Left lung (tissue), 10 donors: ENCODE data around the gene ZCCHC8. TPM values are rescaled to one million over a fixed set of nuclear protein-coding genes. Genes with fewer than 3 reads are reported as not detected.
"Not testable (repeated sequence)": the region's sequence is repeated elsewhere in the genome, so short reads cannot be mapped to it uniquely, and the experiment has no call there.

ENCODE experiments used
- ATAC-seq: fragments of 200-7000 bp; cut with Tn5 transposase; one replicate; pipeline ENCODE4 v1.9.1; 2020; ENCODE audit warnings: moderate library complexity
- DNase-seq, 4 donors: peaks; one replicate each; pipeline ENCODE4 v3.0.0-alpha.2; 2013 to 2020
- H3K27ac ChIP-seq, 2 donors: fragments of 200-600 bp; sonication (generic) in 1 of 2; one replicate each; pipeline versions ENCODE4 v1.5.0 to v1.8.0; 2020 to 2021
- H3K27me3 ChIP-seq, 2 donors: fragments of 200-600 bp; sonication (generic) in 1 of 2; one replicate each; pipeline versions ENCODE4 v1.5.0 to v1.8.0; 2020 to 2021
- H3K36me3 ChIP-seq, 2 donors: fragments of 200-600 bp; sonication (generic) in 1 of 2; one replicate each; pipeline versions ENCODE4 v1.5.0 to v1.8.0; 2020 to 2021
- H3K4me1 ChIP-seq, 2 donors: fragments of 200-600 bp; one replicate each; pipeline ENCODE4 v1.8.0; 2021
- H3K4me3 ChIP-seq, 2 donors: fragments of 200-600 bp; sonication (generic) in 1 of 2; one replicate each; pipeline versions ENCODE4 v1.5.0 to v1.8.0; 2020 to 2021; ENCODE audit warnings: mild to moderate bottlenecking in 1 of 2
- H3K9me3 ChIP-seq, 2 donors: fragments of 200-600 bp; sonication (generic) in 1 of 2; one replicate each; pipeline versions ENCODE4 v1.5.0 to v1.8.0; 2020 to 2021
- CTCF ChIP-seq, 2 donors: fragments of 200-600 bp; sonication (generic) in 1 of 2; IDR thresholded peaks; one replicate each; pipeline versions ENCODE4 v1.5.0 to v1.8.0; 2021; ENCODE audit warnings: antibody characterized with exemption in 2 of 2
- intact Hi-C, 2 donors: fragments of 100-400 bp; cut with DNase I; formaldehyde crosslinking; loops; one replicate each; pipeline versions ENCODE4 v1.11.2 to v1.14.2; 2022
- polyA plus RNA-seq, 6 donors: library from polyadenylated mRNA; unstranded; fragments of 120-200 nt; gene quantifications; one replicate each; pipeline ENCODE4 v1.2.1, GENCODE V29; 2013; ENCODE audit not compliant: insufficient read length in 6 of 6
- total RNA-seq, 2 donors: library from RNA; stranded (reverse); fragmentation: NEBNext Ultra II Directional; extraction: Animal tissue kit (Norgen Biotek cat#: 25700); gene quantifications; one replicate each; pipeline ENCODE4 v1.2.1, GENCODE V29; 2021
- donor health status: DM: no; HTN: yes; CAD: no.
- donor health status: DM: no; HTN: no; CAD: no.

The ZCCHC8 gene
- total and polyA plus RNA-seq, 8 donors, result 18.1 to 59.0 (median 48.0) TPM

GRCh38 chr12:122449317-122449716 is 51.4 kb downstream of the ZCCHC8 start:
- no peak for TF ChIP-seq CTCF (IDR thresholded peaks at IDR 0.05)
- H3K27me3 ChIP-seq, result no peaks in the 10 kb centered on the region
- H3K9me3 ChIP-seq, result no peaks in the 10 kb centered on the region
- H3K36me3 ChIP-seq, result no peaks in the 10 kb centered on the region
- ATAC-seq, result peak; percentile 74
- peaks cover 0 to 5% of the 10 kb centered on the region in 2 donors for H3K4me1 ChIP-seq
- intact Hi-C loops, result no loop called here
- no peak overlapping the region for H3K27ac ChIP-seq
- DNase-seq, result no peak
- no peak overlapping the region for H3K4me3 ChIP-seq

- intact Hi-C loops, result not testable (repeated sequence)
These were observed 52.9 kb downstream of the ZCCHC8 start for GRCh38 chr12:122447825-122448224.

GRCh38 chr12:122446390-122446789 is 54.3 kb downstream of the ZCCHC8 start:
- H3K36me3 ChIP-seq, H3K9me3 ChIP-seq, DNase-seq, intact Hi-C loops, ATAC-seq, H3K27ac ChIP-seq, H3K4me1 ChIP-seq, H3K27me3 ChIP-seq, H3K4me3 ChIP-seq: not testable (repeated sequence)

More at GRCh38 chr12:122447825-122448224, 52.9 kb downstream of the ZCCHC8 start:
- ATAC-seq, H3K36me3 ChIP-seq, H3K27me3 ChIP-seq, DNase-seq, H3K9me3 ChIP-seq, H3K27ac ChIP-seq, H3K4me3 ChIP-seq, H3K4me1 ChIP-seq: not testable (repeated sequence)

GRCh38 chr12:122444071-122444470 is 56.7 kb downstream of the ZCCHC8 start:
- intact Hi-C loops, H3K36me3 ChIP-seq, H3K4me1 ChIP-seq, H3K9me3 ChIP-seq, H3K27ac ChIP-seq, DNase-seq, H3K4me3 ChIP-seq, ATAC-seq, H3K27me3 ChIP-seq: not testable (repeated sequence)

GRCh38 chr12:122438822-122439221 is 61.9 kb downstream of the ZCCHC8 start:
- DNase-seq (peak in 1 of 4 donors; percentile 34), ATAC-seq (peak; percentile 53)
- H3K9me3 ChIP-seq, H3K4me1 ChIP-seq, H3K27ac ChIP-seq, H3K4me3 ChIP-seq, H3K36me3 ChIP-seq, intact Hi-C loops, H3K27me3 ChIP-seq: not testable (repeated sequence)

GRCh38 chr12:122437656-122438121 is 63.0 kb downstream of the ZCCHC8 start:
- Histone ChIP-seq H3K4me3 (no peak overlapping the region), H3K4me1 (no peaks in the 10 kb centered on the region), H3K27me3 (no peaks in the 10 kb centered on the region), H3K27ac (peak overlapping the region in 1 of 2 donors; percentile 48), H3K9me3 (no peaks in the 10 kb centered on the region), H3K36me3 (no peaks in the 10 kb centered on the region)
- no peak for TF ChIP-seq CTCF (IDR thresholded peaks at IDR 0.05)
- intact Hi-C loops, result no loop called here
- DNase-seq, result peak in 3 of 4 donors; percentile 47 to 78 (median 55)
- peak; percentile 82 for ATAC-seq

- H3K9me3 ChIP-seq, result no peaks in the 10 kb centered on the region
- H3K4me1 ChIP-seq, result no peaks in the 10 kb centered on the region
- no peaks in the 10 kb centered on the region for H3K36me3 ChIP-seq
- ATAC-seq, result no peak
- intact Hi-C loops, result no loop called here
- DNase-seq, result no peak
- no peak for TF ChIP-seq CTCF (IDR thresholded peaks at IDR 0.05)
- H3K4me3 ChIP-seq, result no peak overlapping the region
- H3K27ac ChIP-seq, result no peak overlapping the region
- H3K27me3 ChIP-seq, result no peaks in the 10 kb centered on the region
These were observed 65.5 kb downstream of the ZCCHC8 start for GRCh38 chr12:122435186-122435585.

- ATAC-seq, H3K4me3 ChIP-seq, DNase-seq, H3K36me3 ChIP-seq, H3K27me3 ChIP-seq, H3K4me1 ChIP-seq, intact Hi-C loops, H3K9me3 ChIP-seq, H3K27ac ChIP-seq: not testable (repeated sequence)
These were observed 71.7 kb downstream of the ZCCHC8 start for GRCh38 chr12:122429043-122429442.
